Ishikawa (cell line): ENCODE data around the gene ZFAND3.

ENCODE experiments used
- CEBPB ChIP-seq: IDR thresholded peaks from 2 replicates; pipeline ENCODE4 v1.6.1; 2012
- TEAD4 ChIP-seq: IDR thresholded peaks from 2 replicates; pipeline ENCODE4 v1.6.1; 2012
- ZBTB7A ChIP-seq: IDR thresholded peaks from 2 replicates; pipeline ENCODE4 v1.6.1; 2012; ENCODE audit warnings: low read depth

DNA sequence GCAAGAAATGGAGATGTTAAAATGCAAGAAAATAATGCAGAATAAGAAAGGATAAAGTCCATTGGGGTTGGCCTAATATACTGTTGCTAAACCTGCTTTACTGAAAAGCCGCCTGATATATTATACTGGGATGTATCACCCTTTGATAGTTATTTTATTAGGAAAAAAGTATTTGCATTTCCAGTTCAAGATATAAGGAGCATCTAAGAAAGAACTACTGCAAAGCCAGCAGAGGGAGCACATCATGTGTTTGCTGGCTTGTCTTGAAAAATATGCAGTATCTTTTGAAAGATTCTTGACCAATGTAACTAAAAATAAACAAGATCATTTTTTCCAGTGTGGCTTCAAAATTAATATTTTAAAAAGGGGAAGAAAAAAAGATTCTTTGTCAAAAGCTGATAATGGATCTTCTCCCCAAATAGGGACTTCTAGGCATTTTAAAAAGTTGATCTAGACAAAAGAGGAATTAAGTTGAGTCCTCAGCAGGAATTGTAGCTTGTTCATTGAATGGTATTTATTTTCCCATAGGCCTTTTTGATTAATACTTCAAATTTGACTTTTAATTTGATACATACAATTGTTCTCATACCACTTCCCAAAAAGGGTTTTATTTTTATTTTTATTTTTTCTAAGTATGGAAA is 214.9 kb downstream of the ZFAND3 start:
- TF ChIP-seq CEBPB (no peak), ZBTB7A (no peak), TEAD4 (no peak)
